ENCODE data around the gene LNPK.

DNA sequence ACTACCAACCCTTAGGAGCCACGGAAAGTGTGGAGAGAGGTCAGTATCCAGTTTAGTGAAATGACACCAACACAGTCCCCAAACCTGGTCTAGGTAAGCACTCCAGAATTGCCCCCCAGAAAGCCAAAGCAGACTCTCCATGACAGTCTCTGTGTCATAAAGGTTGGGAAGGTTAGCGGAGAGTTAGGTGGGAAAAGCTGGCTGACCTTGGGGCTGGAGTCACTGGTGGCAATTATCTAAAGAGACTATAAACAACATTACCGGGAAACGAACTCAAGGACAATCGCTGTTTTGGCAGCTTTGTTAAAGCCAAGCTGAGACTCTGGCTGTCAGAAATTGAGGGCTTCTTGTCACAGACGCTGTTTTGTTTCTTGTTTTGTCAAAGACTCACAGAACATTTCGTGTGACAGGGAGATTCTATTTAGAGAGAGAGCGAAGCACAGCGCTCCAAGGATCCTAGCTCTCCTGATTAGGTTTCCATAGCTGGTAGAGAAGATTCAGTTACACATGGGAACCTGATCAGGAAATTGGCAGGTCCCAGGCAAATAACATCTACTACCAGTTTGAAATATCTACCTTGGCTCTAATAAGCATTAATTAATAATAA lies 111.3 kb downstream of the LNPK start:
- TF ChIP-seq, protein P1, sequence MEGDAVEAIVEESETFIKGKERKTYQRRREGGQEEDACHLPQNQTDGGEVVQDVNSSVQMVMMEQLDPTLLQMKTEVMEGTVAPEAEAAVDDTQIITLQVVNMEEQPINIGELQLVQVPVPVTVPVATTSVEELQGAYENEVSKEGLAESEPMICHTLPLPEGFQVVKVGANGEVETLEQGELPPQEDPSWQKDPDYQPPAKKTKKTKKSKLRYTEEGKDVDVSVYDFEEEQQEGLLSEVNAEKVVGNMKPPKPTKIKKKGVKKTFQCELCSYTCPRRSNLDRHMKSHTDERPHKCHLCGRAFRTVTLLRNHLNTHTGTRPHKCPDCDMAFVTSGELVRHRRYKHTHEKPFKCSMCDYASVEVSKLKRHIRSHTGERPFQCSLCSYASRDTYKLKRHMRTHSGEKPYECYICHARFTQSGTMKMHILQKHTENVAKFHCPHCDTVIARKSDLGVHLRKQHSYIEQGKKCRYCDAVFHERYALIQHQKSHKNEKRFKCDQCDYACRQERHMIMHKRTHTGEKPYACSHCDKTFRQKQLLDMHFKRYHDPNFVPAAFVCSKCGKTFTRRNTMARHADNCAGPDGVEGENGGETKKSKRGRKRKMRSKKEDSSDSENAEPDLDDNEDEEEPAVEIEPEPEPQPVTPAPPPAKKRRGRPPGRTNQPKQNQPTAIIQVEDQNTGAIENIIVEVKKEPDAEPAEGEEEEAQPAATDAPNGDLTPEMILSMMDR (IDR thresholded peaks at IDR 0.05) = no peak
- no peak for TF ChIP-seq POLR2A (IDR thresholded peaks at IDR 0.05)
- TF ChIP-seq EP300 (IDR thresholded peaks at IDR 0.05) = no peak

Data from ovary (tissue), 3 donors.